Measurements from ENCODE around the gene ATCAY. TPM values are rescaled to one million over a fixed set of nuclear protein-coding genes. Genes with fewer than 3 reads are reported as not detected.

The ATCAY gene
- total and polyA plus RNA-seq, 2 experiments from 2014 or later = not detected

- Histone ChIP-seq H3K9me2 (ENCODE audit: insufficient read depth) (no peaks in the 10 kb centered on the region), H3K4me1 (ENCODE audit: insufficient read depth) (no peaks in the 10 kb centered on the region), H3K27ac (no peak overlapping the region), H2AFZ (no peak overlapping the region), H3K36me3 (ENCODE audit: low read depth) (no peaks in the 10 kb centered on the region), H3K9ac (no peak overlapping the region), H3K4me3 (no peak overlapping the region), H4K20me1 (ENCODE audit: insufficient read depth) (no peaks in the 10 kb centered on the region), H3K79me2 (ENCODE audit: insufficient read depth) (no peaks in the 10 kb centered on the region), H3K27me3 (replicated peaks; ENCODE audit: insufficient read depth) (peaks cover 22% of the 10 kb centered on the region), H3K9me3 (ENCODE audit: low read depth) (no peaks in the 10 kb centered on the region), H3K4me2 (ENCODE audit: unreplicated experiment) (no peak overlapping the region), H3F3A (ENCODE audit: insufficient read depth) (no peaks in the 10 kb centered on the region)
- no peak for DNase-seq
- TF ChIP-seq EZH2phosphoT487 (IDR thresholded peaks at IDR 0.05; ENCODE audit: insufficient read depth, low read depth) (no peak), EZH2 (IDR thresholded peaks at IDR 0.05; ENCODE audit: insufficient read depth, poor library complexity, severe bottlenecking) (no peak)
- WGBS, 2 experiments (ENCODE audit: low coverage in 1 of 2, low lambda C conversion rate in 2 of 2, missing lambda C conversion rate in 2 of 2) = 88% methylated on average over 19 of the region's 19 CpGs
- in situ Hi-C loops (cut with MboI) = no loop called here
Observed at GRCh38 chr19:3837922-3838321, 42.6 kb upstream of the ATCAY start.

DNA sequence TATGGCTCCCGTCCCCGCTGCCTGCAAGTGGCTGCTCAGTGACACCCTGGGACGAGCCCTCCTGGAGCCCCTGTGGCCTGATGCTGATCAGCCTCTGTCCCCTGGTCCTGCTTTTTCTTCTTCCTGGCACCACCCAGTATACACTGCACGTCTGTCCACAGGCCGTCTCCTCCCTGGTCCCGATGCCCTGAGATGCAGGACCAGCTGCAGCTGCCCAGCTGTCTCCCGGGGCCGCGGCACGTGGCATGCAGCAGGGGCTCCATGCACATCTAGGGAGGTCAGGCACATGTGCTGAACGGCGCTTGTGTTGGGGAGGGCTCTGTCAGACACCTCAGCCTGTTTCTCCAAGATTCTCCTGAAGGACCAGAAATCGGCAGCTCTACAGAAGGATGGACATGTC is 41.8 kb upstream of the ATCAY start:
- Histone ChIP-seq H3K27ac (no peak overlapping the region), H3K4me1 (ENCODE audit: insufficient read depth) (no peaks in the 10 kb centered on the region), H3K4me2 (ENCODE audit: unreplicated experiment) (no peak overlapping the region), H3F3A (ENCODE audit: insufficient read depth) (no peaks in the 10 kb centered on the region), H3K9ac (no peak overlapping the region), H3K36me3 (ENCODE audit: low read depth) (no peaks in the 10 kb centered on the region), H3K79me2 (ENCODE audit: insufficient read depth) (no peaks in the 10 kb centered on the region), H3K4me3 (no peak overlapping the region), H3K9me3 (ENCODE audit: low read depth) (no peaks in the 10 kb centered on the region), H3K9me2 (ENCODE audit: insufficient read depth) (no peaks in the 10 kb centered on the region), H2AFZ (no peak overlapping the region), H3K27me3 (replicated peaks; ENCODE audit: insufficient read depth) (peaks cover 22% of the 10 kb centered on the region), H4K20me1 (ENCODE audit: insufficient read depth) (no peaks in the 10 kb centered on the region)
- 49 to 55% methylated on average over 11 to 13 of the region's 13 CpGs for WGBS, 2 experiments (ENCODE audit: low coverage in 1 of 2, low lambda C conversion rate in 2 of 2, missing lambda C conversion rate in 2 of 2)
- TF ChIP-seq EZH2phosphoT487 (IDR thresholded peaks at IDR 0.05; ENCODE audit: insufficient read depth, low read depth) = no peak
- no peak for TF ChIP-seq EZH2 (IDR thresholded peaks at IDR 0.05; ENCODE audit: insufficient read depth, poor library complexity, severe bottlenecking)
- no peak for DNase-seq
- in situ Hi-C loops (cut with MboI) = no loop called here

- no peaks in the 10 kb centered on the region for H3K9me2 ChIP-seq (ENCODE audit: insufficient read depth)
Observed at GRCh38 chr19:3839941-3840340, 40.5 kb upstream of the ATCAY start.

GRCh38 chr19:3840804-3841203 is 39.7 kb upstream of the ATCAY start:
- Histone ChIP-seq H2AFZ (no peak overlapping the region), H3K9me3 (ENCODE audit: low read depth) (no peaks in the 10 kb centered on the region), H3K4me3 (no peak overlapping the region), H3K27ac (no peak overlapping the region), H3K36me3 (ENCODE audit: low read depth) (no peaks in the 10 kb centered on the region), H3K79me2 (ENCODE audit: insufficient read depth) (no peaks in the 10 kb centered on the region), H3K4me1 (ENCODE audit: insufficient read depth) (no peaks in the 10 kb centered on the region), H3K27me3 (replicated peaks; ENCODE audit: insufficient read depth) (peaks cover 32% of the 10 kb centered on the region), H3K9ac (no peak overlapping the region), H3F3A (ENCODE audit: insufficient read depth) (no peaks in the 10 kb centered on the region), H4K20me1 (ENCODE audit: insufficient read depth) (no peaks in the 10 kb centered on the region), H3K9me2 (ENCODE audit: insufficient read depth) (no peaks in the 10 kb centered on the region), H3K4me2 (ENCODE audit: unreplicated experiment) (no peak overlapping the region)
- in situ Hi-C loops (cut with MboI) = no loop called here
- no peak for DNase-seq
- TF ChIP-seq EZH2phosphoT487 (IDR thresholded peaks at IDR 0.05; ENCODE audit: insufficient read depth, low read depth) = no peak
- WGBS, 2 experiments (ENCODE audit: low coverage in 1 of 2, low lambda C conversion rate in 2 of 2, missing lambda C conversion rate in 2 of 2) = 59 to 66% methylated on average over 10 of the region's 10 CpGs

More at GRCh38 chr19:3839941-3840340, 40.5 kb upstream of the ATCAY start:
- Histone ChIP-seq H3K4me3 (no peak overlapping the region), H3K9ac (no peak overlapping the region), H3K4me1 (ENCODE audit: insufficient read depth) (no peaks in the 10 kb centered on the region), H3K27me3 (replicated peaks; ENCODE audit: insufficient read depth) (peaks cover 23% of the 10 kb centered on the region), H3K36me3 (ENCODE audit: low read depth) (no peaks in the 10 kb centered on the region), H2AFZ (no peak overlapping the region), H3F3A (ENCODE audit: insufficient read depth) (no peaks in the 10 kb centered on the region), H4K20me1 (ENCODE audit: insufficient read depth) (no peaks in the 10 kb centered on the region), H3K9me3 (ENCODE audit: low read depth) (no peaks in the 10 kb centered on the region), H3K27ac (no peak overlapping the region), H3K79me2 (ENCODE audit: insufficient read depth) (no peaks in the 10 kb centered on the region), H3K4me2 (ENCODE audit: unreplicated experiment) (no peak overlapping the region)
- DNase-seq = no peak
- WGBS, 2 experiments (ENCODE audit: low coverage in 1 of 2, low lambda C conversion rate in 2 of 2, missing lambda C conversion rate in 2 of 2) = 34 to 43% methylated on average over 13 of the region's 13 CpGs
- TF ChIP-seq EZH2 (IDR thresholded peaks at IDR 0.05; ENCODE audit: insufficient read depth, poor library complexity, severe bottlenecking) (no peak), EZH2phosphoT487 (IDR thresholded peaks at IDR 0.05; ENCODE audit: insufficient read depth, low read depth) (no peak)
- in situ Hi-C loops (cut with MboI) = no loop called here

- Histone ChIP-seq H3K4me3 (no peak overlapping the region), H3K79me2 (ENCODE audit: insufficient read depth) (no peaks in the 10 kb centered on the region), H3K9ac (no peak overlapping the region), H3F3A (ENCODE audit: insufficient read depth) (no peaks in the 10 kb centered on the region), H3K27me3 (replicated peaks; ENCODE audit: insufficient read depth) (peaks cover 51% of the 10 kb centered on the region), H3K27ac (no peak overlapping the region), H3K4me1 (ENCODE audit: insufficient read depth) (no peaks in the 10 kb centered on the region), H3K9me2 (ENCODE audit: insufficient read depth) (no peaks in the 10 kb centered on the region), H3K9me3 (ENCODE audit: low read depth) (no peaks in the 10 kb centered on the region), H4K20me1 (ENCODE audit: insufficient read depth) (no peaks in the 10 kb centered on the region), H2AFZ (no peak overlapping the region), H3K4me2 (ENCODE audit: unreplicated experiment) (no peak overlapping the region), H3K36me3 (ENCODE audit: low read depth) (no peaks in the 10 kb centered on the region)
- TF ChIP-seq EZH2 (IDR thresholded peaks at IDR 0.05; ENCODE audit: insufficient read depth, poor library complexity, severe bottlenecking) (no peak), EZH2phosphoT487 (IDR thresholded peaks at IDR 0.05; ENCODE audit: insufficient read depth, low read depth) (no peak)
- 80% methylated on average over 11 of the region's 11 CpGs for WGBS, 2 experiments (ENCODE audit: low coverage in 1 of 2, low lambda C conversion rate in 2 of 2, missing lambda C conversion rate in 2 of 2)
- no peak for DNase-seq
- in situ Hi-C loops (cut with MboI) = no loop called here
Observed at GRCh38 chr19:3842948-3843347, 37.5 kb upstream of the ATCAY start.

All from GM23248 (cell line).